HG03571 (cell line): ENCODE measurements around the gene ZNF362.
"Not testable (repeated sequence)": the region's sequence is repeated elsewhere in the genome, so short reads cannot be mapped to it uniquely, and the experiment has no call there.

ENCODE experiments used
- ATAC-seq: cut with Tn5 transposase; IDR thresholded peaks from one replicate; pipeline ENCODE4 v1.9.1; 2021; ENCODE audit not compliant: unreplicated experiment

The ZNF362 gene

DNA sequence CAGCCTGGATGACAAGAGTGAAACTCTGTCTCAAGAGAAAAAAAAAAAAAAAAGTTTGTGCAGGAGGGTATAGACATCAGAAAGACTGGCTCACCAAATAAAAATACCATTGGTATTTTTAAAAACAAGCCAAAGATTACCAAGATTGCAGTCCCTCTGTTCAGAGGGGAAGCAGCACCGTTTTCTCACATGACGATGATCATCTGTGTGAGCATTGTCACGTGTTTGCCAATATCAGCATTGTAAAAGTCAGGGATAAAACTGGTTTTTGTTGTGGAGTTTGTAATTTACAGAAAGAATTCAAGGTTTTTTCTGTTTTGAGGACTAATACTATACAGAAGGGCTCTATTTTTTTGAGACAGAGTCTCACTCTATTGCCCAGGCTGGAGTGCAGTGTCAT lies 26.5 kb downstream of the ZNF362 start:
- ATAC-seq = no peak

DNA sequence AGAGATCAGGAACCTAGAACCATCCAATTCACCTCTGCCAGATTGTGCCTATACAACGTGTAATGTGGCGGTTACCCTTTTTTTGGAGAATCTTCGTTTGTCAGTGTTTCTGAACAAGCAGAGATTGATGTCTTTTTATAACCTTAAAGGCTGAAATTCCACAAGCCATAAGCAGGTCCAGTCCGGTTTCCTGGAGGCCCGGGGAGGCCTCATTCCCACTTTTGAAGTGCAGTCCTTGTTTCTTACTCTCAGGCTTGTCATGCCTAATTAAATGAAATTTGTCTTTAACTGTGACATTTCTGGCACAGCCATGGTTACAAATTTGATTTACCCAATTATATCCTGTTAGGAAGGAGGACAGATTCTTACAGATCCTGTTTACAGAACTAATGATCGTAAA lies 27.8 kb downstream of the ZNF362 start:
- ATAC-seq = no peak

DNA sequence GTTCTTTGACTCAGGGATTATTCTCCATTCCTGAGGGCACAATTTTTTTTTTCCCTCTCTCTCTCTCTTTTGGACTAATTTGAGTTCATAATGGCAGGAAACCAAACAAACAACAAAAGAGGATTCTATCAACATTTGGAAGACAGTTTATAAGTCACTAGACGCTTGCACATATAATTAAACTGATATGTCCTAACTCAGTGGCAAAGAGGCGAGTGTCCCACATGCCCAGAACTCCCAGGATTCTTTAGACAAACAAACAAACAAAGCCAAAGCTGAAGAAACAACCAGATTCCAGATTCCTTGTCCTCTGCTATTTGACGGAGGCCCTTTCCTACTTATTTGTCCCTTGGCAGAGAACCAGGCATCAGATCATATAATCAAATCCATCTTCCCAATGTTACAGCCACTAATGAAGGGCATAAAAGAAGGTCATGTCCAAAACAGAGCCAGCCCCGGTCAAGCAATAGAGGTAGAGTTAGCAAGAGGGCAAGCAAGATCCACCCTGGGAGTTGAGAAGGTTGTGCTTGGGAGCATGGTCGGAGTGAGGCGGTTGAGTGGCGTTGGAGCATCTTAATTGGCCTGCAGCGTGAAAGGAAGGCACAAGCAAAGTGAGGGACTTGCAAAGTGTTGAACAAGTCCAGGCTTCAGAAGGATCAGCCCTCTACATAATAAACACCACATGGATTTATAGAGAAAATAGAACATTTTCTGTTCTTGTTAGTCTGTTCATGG lies 30.3 kb downstream of the ZNF362 start:
- ATAC-seq = no peak

DNA sequence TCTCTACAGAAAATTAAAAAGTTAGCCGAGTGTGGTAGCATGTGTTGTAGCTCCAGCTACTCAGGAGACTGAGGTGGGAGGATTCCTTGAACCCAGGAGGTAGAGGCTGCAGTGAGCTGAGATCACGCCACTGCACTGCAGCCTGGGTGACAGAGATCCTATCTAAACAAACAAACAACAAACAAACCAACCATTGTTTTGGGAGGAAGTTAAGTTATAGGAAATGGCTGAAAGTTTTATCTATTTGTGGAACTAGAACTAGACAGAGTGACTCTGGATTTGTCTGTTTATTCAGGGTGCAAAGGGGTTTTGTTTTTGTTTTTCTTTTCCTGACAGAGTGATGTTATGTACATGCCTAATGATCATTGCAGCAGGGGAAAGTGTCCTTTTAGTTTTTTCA lies 31.0 kb downstream of the ZNF362 start:
- no peak for ATAC-seq

DNA sequence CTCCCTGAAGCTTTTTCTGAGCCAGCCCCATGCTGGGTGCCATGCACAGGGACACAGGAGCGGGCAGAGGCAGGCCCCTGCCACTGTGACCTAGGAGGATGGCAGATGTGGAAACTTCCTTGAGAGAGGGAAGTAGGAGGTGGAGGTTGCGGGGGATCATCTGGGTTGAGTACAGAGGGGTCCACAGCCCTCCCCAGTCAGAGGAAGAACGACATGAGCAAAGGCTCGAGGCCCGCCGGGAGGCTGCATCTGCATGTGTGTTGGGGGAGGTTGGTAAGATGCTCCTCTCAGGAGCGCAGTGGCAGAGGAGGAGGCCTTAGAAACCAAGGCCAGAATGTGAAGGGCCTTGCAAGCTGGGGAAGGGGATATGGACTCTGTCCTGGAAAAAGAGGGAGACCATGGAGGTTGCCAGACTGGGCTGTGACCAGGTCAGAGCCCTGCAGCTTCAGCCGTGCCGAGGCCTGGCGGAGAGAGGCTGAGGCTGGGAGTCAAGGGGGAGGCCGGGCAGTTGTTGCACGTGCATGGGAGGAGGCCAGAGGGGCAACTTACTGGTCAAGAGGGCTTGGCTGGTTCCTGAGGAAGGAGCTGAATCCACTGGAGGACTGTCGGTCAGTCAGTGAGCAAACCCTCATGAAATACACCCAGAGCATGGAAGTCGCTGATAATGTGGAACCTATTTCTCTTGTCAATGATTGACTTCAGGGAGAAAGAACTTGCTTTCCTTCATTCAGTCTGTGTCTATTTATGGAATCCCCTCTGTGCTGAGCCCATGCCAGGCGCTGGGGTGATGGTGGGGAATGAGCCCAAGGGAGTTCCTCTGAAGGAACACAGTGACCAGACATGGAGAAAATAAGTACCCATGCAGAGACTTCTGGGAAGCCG lies 32.9 kb downstream of the ZNF362 start:
- no peak for ATAC-seq

DNA sequence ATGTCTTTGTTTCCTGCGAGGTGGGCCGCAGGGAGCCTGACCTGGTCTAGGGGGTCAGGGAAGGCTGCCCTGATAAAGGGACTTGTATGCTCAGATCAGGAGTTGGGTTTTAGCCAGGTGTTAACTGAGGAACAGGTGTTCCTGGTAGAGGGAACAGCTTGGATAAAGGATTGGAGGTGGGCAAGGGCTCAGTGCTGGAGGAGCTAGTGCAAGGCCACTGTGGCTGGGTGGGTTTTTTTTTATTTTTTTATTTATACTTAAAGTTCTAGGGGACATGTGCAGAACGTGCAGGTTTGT lies 33.5 kb downstream of the ZNF362 start:
- no peak for ATAC-seq

DNA sequence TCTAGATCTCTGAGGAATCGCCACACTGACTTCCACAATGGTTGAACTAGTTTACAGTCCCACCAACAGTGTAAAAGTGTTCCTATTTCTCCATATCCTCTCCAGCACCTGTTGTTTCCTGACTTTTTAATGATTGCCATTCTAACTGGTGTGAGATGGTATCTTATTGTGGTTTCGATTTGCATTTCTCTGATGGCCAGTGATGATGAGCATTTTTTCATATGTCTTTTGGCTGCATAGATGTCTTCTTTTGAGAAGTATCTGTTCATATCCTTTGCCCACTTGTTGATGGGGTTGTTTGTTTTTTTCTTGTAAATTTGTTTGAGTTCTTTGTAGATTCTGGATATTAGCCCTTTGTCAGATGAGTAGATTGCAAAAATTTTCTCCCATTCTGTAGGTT lies 34.3 kb downstream of the ZNF362 start:
- ATAC-seq = not testable (repeated sequence)

DNA sequence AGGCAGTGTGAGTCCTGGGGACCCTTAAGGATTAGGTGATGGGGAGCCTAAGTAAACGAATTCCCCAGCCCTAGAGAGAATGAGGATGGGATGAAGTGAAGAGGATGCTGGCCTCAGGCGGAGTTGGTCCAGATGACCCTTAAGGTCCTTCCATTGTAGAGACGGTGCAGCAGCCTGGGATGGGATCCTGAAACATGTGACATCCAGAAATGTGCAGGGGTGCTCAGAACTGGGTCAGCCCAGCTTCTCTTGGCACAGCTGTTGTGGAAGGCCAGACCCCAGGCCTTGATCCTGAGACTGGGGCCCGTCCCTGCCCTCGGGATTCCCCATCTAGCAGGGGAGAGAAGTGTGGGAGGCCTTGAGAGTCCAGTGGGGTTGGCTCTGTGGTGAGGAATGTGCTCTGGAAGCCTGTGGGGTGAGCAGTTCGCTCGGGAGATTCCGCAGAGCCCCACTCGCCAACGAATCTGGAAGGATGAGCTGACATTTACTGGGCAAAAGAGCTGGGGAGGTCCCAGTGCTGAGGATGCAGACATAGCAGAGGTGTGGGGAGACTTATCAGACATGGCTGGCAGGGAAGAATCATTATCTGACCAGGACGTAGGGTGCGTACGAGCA lies 36.5 kb downstream of the ZNF362 start:
- no peak for ATAC-seq

DNA sequence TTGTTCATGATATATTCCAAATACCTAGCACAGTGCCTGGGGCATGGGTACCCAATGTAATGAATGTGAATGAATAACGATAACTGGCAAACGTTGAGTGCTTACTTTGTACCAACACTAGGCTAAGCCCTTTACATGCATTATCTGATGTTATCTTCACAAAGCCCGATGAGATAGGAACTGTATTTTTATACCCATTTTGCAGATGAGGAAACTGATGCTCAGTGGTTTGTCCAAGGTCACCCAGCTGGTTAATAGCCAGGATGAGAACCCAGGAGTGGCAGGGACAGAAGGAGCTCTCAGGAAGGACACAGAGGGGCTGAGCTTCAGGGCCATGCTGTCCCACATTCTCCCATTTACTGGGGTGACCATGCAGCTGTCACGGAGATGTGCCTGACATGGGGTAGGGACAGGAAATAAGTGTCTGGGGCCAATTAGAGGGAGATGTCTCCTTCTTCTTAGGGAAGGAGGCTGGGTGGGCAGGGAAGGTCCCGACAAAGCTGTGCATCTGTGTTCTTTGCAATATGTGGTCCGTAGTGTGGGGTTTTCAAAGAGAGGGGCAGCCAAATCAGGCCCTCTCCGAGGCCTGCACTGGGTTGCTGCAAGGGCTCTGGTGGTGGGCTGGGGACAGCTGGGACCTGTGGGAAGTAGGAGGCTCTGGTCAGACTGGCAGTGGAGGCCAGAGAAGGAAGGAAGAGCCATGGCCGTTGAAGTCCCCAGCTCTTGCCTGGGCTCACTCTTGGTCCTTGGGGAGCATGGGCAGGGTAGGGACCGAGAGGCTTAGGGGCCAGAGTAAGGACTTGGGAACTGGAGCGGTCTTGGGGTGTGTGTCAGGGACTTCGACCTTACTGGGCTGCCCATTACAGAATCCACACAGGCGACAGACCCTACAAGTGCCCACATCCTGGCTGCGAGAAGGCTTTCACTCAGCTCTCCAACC lies 38.0 kb downstream of the ZNF362 start:
- ATAC-seq = no peak

DNA sequence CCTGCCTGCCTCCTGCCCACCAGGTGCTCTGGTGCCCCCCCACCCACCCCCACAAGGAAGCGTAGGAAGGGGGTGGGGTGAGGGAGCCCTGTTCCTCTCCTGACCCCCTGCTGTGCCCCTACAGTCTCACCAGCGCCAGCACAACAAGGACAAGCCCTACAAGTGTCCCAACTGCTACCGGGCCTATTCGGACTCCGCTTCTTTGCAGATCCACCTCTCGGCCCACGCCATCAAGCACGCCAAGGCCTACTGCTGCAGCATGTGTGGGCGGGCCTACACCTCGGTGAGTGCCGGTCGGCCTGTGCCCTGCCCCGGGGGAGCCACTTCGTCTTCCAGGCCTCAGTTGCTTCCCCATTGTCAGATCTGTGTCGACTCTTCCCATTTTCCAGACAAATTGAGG lies 38.7 kb downstream of the ZNF362 start:
- ATAC-seq = no peak

DNA sequence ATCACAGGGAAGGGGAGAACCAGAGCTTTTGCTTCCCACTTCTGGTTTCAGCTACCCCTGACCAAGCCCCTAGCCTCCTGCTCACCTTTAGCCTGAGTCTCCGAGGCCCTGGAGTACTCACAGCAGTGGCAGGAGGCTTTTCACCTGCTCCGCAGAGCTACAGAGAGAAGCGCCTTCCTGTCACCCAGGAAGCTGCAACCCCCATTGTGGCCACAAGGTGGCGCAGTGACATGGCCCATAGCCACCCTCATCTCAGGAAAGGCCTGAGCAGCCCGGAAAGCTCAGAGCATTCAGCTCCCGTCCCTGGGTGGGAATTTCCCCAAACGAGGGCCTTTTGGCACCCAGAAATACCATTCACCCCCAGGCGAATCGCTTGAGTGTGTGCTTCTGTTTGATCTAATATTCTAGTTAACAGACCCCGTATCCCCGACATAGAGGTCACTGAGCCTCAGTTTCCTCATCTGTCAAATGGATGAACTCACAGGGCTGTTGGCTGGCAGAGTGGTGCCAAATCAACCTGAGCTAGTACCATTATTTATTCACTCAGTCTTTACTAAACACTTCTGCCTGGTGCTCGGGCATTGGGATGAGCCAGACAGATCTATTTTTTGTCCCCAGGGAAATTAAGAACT lies 39.3 kb downstream of the ZNF362 start:
- ATAC-seq = peak; percentile 83

DNA sequence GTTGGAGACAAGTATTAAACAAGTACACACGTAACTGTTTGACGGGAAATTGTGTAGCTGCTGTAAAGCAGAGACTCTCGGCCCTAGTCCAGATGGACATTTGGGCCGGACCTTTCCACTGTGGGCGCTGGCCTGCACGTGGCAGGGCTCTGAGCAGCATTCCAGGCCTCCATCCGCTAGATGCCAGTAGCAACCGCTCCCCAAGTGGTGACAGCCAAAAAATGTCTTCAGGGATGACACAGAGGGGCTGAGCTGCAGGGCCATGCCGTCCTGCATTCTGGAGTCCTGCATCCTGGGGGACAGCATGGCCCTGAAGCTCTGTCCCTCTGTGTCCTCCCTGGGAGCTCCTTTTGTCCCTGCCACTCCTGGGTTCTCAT lies 39.8 kb downstream of the ZNF362 start:
- ATAC-seq = no peak

DNA sequence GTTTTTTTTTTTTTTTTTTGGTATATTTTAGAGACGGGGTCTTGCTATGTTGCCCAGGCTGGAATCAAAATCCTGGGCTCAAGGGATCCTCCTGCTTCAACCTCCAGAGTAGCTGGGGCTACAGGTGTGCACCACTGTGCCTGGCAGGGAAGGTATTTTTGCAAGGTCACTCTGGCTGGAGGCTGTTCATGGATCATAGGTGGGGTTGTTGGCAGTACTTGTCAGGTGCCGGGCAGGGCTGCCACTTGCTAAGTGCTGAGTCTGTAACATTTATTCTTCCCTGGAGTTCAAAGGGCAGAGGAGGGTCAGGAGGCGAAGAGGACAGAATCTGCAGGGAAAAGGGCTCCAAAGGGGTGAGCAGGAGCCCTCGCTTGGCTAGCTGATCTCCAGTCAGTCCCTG lies 40.5 kb downstream of the ZNF362 start:
- no peak for ATAC-seq

DNA sequence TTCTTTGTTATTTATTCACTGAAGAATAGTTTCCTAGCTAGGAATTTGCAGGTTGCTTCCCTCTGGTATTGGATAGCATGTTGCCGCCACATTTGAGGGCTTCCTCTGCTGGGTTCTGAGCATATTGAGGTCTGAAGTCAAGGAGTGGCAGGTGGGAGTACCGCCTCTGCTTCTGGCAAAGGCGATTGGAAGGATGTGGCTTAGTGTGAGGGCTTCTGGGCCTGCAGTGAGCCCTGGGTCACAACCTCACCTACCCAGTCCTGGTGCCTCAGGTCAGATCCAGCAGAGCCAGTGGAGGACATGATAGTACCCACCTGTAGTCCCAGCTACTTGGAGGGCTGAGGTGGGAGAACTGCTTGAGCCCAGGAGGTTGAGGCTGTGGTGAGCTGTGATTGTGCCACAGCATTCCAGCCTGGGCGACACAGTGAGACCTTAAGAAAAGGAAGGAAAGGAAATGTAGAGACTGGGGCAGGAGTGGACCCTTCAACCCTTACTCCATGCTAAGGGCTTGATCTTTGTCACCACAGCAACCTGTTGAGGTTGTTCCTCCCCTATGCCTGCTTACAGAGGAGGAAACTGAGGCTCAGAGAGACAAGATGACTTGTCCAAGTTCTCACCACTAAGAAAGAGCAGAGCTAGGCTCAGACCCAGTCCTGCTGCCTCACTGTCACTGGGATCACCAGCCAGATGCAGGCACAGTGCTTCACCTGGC lies 41.8 kb downstream of the ZNF362 start:
- no peak for ATAC-seq

DNA sequence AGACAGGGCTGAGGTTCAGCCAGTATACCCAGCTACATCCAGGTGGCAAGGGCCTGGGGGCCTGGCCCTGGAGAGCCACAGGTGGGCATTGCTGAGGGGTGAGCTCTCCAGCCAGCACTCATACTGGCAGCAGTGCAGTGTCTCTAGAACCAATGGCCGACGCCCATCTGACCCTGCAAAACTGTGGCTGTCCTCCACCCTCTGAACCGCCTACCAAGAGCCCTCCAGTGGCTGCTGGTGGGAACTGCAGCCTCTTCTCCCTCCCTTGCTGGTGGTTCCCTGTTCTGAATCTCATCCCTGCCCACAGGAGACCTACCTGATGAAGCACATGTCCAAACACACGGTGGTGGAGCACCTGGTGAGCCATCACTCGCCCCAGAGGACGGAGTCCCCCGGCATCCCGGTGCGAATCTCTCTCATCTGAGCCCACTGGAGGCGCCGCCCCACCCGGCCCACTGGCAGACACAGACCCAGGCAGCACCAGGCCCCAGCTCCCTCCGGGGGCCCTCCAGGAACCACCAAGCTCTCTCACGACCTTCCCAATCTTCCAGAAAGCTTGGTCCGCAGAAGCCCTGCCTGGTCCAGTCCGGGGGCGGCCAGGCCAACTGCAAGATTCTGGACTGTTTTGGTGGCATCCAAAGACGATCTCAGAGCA lies 42.5 kb downstream of the ZNF362 start:
- no peak for ATAC-seq

DNA sequence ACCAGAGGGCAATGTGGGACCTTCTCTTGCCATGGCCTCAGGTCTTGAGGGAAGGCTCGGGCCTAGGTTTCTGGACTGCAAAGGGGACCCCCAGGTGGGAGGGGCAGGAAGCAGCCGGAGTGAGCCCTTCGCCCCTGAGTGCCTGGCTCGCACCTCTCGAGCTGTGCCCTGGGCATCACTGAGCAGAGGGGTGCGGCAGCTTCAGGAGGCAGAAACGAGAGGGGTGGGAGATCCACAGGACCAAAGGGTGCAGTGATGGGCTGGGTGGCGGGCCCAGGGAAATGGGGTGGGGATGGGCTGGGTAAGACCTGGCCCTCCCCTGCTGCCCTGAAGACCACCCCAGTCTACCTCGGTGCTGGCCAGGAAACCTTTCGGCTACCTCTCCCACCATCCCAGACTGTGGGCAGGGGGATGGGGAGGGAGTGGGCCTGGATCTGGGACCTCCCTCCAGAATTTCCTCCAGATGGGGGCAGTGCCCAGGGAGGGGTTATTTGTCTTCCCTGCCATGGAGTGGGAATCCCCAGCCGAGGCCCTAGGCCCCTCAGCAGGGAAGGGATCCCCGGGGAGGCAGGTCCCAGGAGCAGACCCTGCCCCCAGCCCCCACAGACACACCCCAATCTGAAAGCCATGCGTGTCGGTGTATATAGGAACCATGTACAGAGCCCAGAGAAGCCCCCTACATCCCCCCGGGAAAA lies 43.3 kb downstream of the ZNF362 start:
- ATAC-seq = no peak

DNA sequence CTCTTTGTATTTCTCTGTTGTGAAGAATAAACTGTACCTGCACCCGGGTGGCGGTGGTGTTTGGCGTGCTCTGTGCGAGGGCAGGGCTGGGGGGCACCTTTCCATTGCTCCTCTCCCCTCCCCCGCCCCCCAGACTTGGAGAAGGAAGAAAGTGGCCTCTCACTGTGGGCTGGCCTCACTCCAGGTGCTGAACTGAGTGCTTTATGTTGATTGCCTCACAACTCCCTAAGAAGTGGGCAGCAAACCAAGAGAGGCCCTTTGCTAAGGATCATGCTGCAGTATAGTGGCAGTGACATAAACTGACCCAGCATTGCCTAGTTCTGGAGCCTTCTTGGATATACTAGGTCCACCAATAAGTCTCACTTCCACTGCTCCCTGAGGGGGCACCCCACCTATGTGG lies 44.4 kb downstream of the ZNF362 start:
- ATAC-seq = no peak

DNA sequence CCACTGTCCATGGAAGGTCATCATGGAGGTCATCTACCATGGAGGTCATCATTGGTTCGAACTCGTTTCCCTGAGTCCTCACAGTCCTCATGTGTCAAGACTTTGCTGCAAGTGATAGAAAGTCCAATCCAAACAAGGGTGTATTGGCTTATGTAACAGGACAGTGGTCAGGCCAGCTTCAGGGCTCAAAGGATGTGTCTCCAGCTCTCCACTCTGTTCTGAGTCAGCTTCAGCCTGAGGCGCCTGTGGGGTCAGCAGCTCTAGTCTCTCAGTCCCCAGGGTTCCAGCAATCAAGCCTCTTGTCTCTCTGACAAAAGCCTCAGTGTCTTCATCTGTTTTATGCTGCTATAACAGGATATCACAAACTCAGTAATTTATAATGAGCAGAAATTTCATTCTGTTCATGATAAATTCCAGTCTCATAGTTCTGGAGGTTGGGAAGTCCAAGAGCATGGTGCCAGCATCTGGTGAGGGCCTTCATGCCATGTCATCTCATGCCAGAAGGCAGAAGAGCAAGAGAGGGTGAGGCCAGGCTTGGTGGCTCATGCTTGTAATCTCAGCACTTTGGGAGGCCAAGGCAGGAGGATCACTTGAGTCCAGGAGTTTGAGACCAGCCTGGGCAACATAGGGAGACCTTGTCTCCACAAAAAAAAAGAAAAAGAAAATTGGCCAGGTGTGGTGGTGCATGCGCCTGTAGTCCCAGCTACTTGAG lies 45.1 kb downstream of the ZNF362 start:
- no peak for ATAC-seq
